WERI-Rb-1 (cell line): ENCODE measurements around the gene MAP1LC3B2.

ENCODE experiments used
- DNase-seq: peaks from one replicate; pipeline ENCODE4 v3.0.0-alpha.2; 2020
- H3K27ac ChIP-seq: fragments of 250-450 bp; sonication (Bioruptor Pico); 2 replicates; pipeline ENCODE4 v1.5.1; 2020; ENCODE audit warnings: mild to moderate bottlenecking, moderate library complexity
- H3K27me3 ChIP-seq: fragments of 250-450 bp; sonication (Bioruptor Pico); 2 replicates; pipeline ENCODE4 v1.5.1; 2021; ENCODE audit warnings: mild to moderate bottlenecking, low read depth, moderate library complexity; ENCODE audit not compliant: insufficient read depth, severe bottlenecking
- H3K36me3 ChIP-seq: fragments of 250-450 bp; sonication (Bioruptor Pico); 2 replicates; pipeline ENCODE4 v1.5.1; 2020; ENCODE audit warnings: mild to moderate bottlenecking, moderate library complexity
- H3K4me3 ChIP-seq: 2 replicates; pipeline ENCODE4 v1.5.1; 2011; ENCODE audit warnings: low read depth, mild to moderate bottlenecking, control low read depth, low read length
- H3K9me3 ChIP-seq: fragments of 250-450 bp; sonication (Bioruptor Pico); 2 replicates; pipeline ENCODE4 v1.5.1; 2021; ENCODE audit warnings: mild to moderate bottlenecking, moderate library complexity; ENCODE audit not compliant: severe bottlenecking
- CTCF ChIP-seq: IDR thresholded peaks from 2 replicates; pipeline ENCODE4 v1.5.1; 2011; ENCODE audit warnings: low read depth, mild to moderate bottlenecking, control low read depth, inconsistent platforms, low read length

MAP1LC3B2 gene

DNA sequence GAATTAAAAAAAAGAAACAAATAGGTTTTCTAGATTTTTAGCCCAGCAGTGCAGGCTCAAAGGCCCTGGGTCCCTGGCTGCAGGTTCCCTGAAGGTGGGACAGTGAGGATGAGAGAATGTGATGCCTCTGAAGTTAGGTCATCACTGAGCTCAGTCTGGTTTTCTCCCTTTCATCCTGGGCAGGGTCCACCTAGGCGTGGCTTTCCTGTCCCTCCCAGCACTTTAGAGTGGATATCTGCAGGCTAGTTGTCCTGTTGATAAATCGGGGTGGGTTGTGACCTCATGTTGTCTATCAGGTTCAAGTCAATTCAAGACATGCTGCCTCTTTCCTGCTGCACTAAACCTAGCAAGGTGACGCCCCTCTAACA, 60.9 kb downstream of the MAP1LC3B2 start:
- Histone ChIP-seq H3K27me3 (no peaks in the 10 kb centered on the region), H3K36me3 (no peaks in the 10 kb centered on the region), H3K4me3 (no peak overlapping the region), H3K27ac (no peak overlapping the region), H3K9me3 (peaks cover 12% of the 10 kb centered on the region)
- DNase-seq = no peak
- TF ChIP-seq CTCF = no peak

- Histone ChIP-seq H3K4me3 (peak overlapping the region; percentile 32), H3K9me3 (peaks cover 12% of the 10 kb centered on the region), H3K36me3 (no peaks in the 10 kb centered on the region), H3K27me3 (no peaks in the 10 kb centered on the region), H3K27ac (no peak overlapping the region)
- no peak for DNase-seq
- no peak for TF ChIP-seq CTCF
Measured at GRCh38 chr12:116620492-116621191, 61.5 kb downstream of the MAP1LC3B2 start.

DNA sequence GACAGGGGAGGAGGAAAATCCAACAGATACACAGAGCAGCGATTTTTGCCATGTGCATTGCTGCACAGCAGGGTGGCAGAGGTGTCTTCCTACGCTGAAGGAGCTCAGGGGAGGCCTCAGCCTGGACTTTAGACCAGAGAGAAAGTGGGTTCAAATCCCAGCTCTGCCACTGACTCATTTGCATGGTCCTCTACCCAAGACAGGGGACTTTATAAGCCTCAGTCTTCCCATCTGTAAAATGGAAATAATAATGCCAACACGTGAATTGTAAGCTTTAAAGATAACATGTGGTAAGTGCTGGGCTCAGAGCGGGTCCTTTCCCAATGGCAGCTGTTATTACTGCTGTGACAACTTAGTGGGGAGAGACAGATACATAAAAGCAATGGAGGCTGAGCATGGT, 62.0 kb downstream of the MAP1LC3B2 start:
- H3K9me3 ChIP-seq = peaks cover 12% of the 10 kb centered on the region
- no peaks in the 10 kb centered on the region for H3K27me3 ChIP-seq
- no peak overlapping the region for H3K27ac ChIP-seq
- no peaks in the 10 kb centered on the region for H3K36me3 ChIP-seq
- H3K4me3 ChIP-seq = no peak overlapping the region
- no peak for TF ChIP-seq CTCF
- DNase-seq = no peak

DNA sequence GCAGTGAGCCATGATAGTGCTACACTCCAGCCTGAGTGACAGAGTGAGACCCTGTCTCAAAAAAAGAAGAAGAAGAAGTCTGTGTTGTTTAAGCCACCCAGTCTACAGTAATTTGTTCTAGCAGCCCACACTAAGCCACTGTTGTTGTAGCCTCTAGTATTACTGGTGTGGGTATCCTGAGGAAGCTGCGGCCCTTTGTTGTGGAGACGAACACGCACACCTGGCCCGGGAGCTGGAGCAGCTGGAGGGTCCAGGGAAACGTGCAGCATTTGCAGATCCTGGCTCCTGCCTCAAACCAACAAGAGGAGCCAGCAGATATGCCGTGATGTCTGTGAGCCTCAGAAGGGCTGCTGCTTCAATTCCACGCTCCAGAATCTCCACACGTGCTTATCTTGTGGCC, 65.3 kb downstream of the MAP1LC3B2 start:
- no peak for TF ChIP-seq CTCF
- no peak for DNase-seq
- Histone ChIP-seq H3K4me3 (no peak overlapping the region), H3K36me3 (no peaks in the 10 kb centered on the region), H3K27me3 (no peaks in the 10 kb centered on the region), H3K9me3 (peaks cover 12% of the 10 kb centered on the region), H3K27ac (no peak overlapping the region)

GRCh38 chr12:116626153-116626552, 67.0 kb downstream of the MAP1LC3B2 start:
- no peak for TF ChIP-seq CTCF

More at GRCh38 chr12:116626153-116626552, 67.0 kb downstream of the MAP1LC3B2 start:
- Histone ChIP-seq H3K27ac (no peak overlapping the region), H3K4me3 (no peak overlapping the region), H3K27me3 (no peaks in the 10 kb centered on the region), H3K9me3 (peaks cover 12% of the 10 kb centered on the region), H3K36me3 (no peaks in the 10 kb centered on the region)
- no peak for DNase-seq
